H1 (cell line): Measurements from ENCODE around the gene GATAD2B. TPM values are rescaled to one million over a fixed set of nuclear protein-coding genes. Genes with fewer than 3 reads are reported as not detected.

Source experiments
- BCL11A ChIP-seq, 2 experiments: IDR thresholded peaks; one replicate each; pipeline ENCODE4 v1.6.1; 2011; ENCODE audit warnings: low read depth in 2 of 2, low read length in 2 of 2, mild to moderate bottlenecking in 2 of 2
- polyA plus RNA-seq, 7 experiments: library from polyadenylated mRNA; depleted of rRNA in 3 of 7; stranded (reverse) in 5 of 7; unstranded in 2 of 7; fragments of >200 nt in 5 of 7; fragments of 200-250 nt in 2 of 7; gene quantifications; 1 replicate in 5 of 7; 2 replicates in 1 of 7; 4 replicates in 1 of 7; pipeline versions ENCODE4 v1.2.1 to v1.2.3, GENCODE V29; 2011 to 2013; ENCODE audit warnings: missing spikeins in 2 of 7, mixed read lengths in 2 of 7
- total RNA-seq: library from RNA; stranded (reverse); fragmentation: NEBNext Ultra II Directional; extraction: Animal tissue kit (Norgen Biotek cat#: 25700); gene quantifications from 2 replicates; pipeline ENCODE4 v1.2.1, GENCODE V29; 2021
- TF ChIP-seq, protein P1 (sequence below): fragments of 300-600 bp; sonication (generic); IDR thresholded peaks from 2 replicates; pipeline ENCODE4 v1.7.1; 2012; ENCODE audit warnings: low read length, moderate library complexity, mild to moderate bottlenecking, inconsistent platforms; ENCODE audit not compliant: insufficient replicate concordance

The GATAD2B gene
- total and polyA plus RNA-seq, 2 of the 8 experiments (the other 6 are each of a cell fraction or from before 2014, with no cell fraction given) = 8.4 to 39.1 TPM

DNA sequence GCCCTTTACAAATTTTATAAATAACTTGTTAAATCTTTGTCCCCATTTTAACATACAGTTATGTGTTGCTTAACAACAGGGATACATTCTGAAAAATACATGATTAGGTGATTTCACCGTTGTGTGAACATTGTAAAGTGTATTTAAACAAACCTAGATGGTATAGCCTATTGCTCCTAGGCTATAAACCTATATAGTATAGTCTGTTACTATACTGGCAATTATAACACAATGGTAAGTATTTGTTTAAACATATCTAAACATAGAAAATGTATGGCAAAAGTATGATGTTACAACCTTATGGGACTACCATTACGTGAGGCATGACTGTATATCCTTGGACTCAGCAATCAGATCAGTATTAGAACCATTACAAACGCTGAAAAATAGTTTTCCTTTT lies 36.6 kb downstream of the GATAD2B start (continued):
- TF ChIP-seq, protein P1, sequence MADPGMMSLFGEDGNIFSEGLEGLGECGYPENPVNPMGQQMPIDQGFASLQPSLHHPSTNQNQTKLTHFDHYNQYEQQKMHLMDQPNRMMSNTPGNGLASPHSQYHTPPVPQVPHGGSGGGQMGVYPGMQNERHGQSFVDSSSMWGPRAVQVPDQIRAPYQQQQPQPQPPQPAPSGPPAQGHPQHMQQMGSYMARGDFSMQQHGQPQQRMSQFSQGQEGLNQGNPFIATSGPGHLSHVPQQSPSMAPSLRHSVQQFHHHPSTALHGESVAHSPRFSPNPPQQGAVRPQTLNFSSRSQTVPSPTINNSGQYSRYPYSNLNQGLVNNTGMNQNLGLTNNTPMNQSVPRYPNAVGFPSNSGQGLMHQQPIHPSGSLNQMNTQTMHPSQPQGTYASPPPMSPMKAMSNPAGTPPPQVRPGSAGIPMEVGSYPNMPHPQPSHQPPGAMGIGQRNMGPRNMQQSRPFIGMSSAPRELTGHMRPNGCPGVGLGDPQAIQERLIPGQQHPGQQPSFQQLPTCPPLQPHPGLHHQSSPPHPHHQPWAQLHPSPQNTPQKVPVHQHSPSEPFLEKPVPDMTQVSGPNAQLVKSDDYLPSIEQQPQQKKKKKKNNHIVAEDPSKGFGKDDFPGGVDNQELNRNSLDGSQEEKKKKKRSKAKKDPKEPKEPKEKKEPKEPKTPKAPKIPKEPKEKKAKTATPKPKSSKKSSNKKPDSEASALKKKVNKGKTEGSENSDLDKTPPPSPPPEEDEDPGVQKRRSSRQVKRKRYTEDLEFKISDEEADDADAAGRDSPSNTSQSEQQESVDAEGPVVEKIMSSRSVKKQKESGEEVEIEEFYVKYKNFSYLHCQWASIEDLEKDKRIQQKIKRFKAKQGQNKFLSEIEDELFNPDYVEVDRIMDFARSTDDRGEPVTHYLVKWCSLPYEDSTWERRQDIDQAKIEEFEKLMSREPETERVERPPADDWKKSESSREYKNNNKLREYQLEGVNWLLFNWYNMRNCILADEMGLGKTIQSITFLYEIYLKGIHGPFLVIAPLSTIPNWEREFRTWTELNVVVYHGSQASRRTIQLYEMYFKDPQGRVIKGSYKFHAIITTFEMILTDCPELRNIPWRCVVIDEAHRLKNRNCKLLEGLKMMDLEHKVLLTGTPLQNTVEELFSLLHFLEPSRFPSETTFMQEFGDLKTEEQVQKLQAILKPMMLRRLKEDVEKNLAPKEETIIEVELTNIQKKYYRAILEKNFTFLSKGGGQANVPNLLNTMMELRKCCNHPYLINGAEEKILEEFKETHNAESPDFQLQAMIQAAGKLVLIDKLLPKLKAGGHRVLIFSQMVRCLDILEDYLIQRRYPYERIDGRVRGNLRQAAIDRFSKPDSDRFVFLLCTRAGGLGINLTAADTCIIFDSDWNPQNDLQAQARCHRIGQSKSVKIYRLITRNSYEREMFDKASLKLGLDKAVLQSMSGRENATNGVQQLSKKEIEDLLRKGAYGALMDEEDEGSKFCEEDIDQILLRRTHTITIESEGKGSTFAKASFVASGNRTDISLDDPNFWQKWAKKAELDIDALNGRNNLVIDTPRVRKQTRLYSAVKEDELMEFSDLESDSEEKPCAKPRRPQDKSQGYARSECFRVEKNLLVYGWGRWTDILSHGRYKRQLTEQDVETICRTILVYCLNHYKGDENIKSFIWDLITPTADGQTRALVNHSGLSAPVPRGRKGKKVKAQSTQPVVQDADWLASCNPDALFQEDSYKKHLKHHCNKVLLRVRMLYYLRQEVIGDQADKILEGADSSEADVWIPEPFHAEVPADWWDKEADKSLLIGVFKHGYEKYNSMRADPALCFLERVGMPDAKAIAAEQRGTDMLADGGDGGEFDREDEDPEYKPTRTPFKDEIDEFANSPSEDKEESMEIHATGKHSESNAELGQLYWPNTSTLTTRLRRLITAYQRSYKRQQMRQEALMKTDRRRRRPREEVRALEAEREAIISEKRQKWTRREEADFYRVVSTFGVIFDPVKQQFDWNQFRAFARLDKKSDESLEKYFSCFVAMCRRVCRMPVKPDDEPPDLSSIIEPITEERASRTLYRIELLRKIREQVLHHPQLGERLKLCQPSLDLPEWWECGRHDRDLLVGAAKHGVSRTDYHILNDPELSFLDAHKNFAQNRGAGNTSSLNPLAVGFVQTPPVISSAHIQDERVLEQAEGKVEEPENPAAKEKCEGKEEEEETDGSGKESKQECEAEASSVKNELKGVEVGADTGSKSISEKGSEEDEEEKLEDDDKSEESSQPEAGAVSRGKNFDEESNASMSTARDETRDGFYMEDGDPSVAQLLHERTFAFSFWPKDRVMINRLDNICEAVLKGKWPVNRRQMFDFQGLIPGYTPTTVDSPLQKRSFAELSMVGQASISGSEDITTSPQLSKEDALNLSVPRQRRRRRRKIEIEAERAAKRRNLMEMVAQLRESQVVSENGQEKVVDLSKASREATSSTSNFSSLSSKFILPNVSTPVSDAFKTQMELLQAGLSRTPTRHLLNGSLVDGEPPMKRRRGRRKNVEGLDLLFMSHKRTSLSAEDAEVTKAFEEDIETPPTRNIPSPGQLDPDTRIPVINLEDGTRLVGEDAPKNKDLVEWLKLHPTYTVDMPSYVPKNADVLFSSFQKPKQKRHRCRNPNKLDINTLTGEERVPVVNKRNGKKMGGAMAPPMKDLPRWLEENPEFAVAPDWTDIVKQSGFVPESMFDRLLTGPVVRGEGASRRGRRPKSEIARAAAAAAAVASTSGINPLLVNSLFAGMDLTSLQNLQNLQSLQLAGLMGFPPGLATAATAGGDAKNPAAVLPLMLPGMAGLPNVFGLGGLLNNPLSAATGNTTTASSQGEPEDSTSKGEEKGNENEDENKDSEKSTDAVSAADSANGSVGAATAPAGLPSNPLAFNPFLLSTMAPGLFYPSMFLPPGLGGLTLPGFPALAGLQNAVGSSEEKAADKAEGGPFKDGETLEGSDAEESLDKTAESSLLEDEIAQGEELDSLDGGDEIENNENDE = no peak
- TF ChIP-seq BCL11A (IDR thresholded peaks at IDR 0.05; ENCODE audit: low read depth in 2 of 2, low read length in 2 of 2) = no peak
